Prostate gland (tissue), 2 donors: ENCODE measurements around the gene LIN37.

Source experiments
- CTCF ChIP-seq, 4 experiments: fragments of 200-600 bp in 2 of 4; fragments of 450-650 bp in 2 of 4; sonication (generic) in 2 of 4; IDR thresholded peaks; 1 replicate in 3 of 4; 2 replicates in 1 of 4; pipeline ENCODE4 v1.5.1; 2016 to 2019; ENCODE audit warnings: antibody characterized with exemption in 4 of 4, mild to moderate bottlenecking in 2 of 4, moderate library complexity in 2 of 4
- POLR2A ChIP-seq: fragments of 450-650 bp; IDR thresholded peaks from one replicate; pipeline ENCODE4 v1.6.1; 2016; ENCODE audit warnings: antibody characterized with exemption, mild to moderate bottlenecking
- POLR2AphosphoS5 ChIP-seq: sonication (generic); formaldehyde crosslinking; IDR thresholded peaks from one replicate; pipeline ENCODE4 v1.6.1; 2017; ENCODE audit warnings: antibody characterized with exemption

GRCh38 chr19:35733180-35734125, 14.9 kb upstream of the LIN37 start:
- TF ChIP-seq CTCF (IDR thresholded peaks at IDR 0.05): no peak
- no peak for TF ChIP-seq POLR2A
- TF ChIP-seq POLR2AphosphoS5: no peak
